ENCODE measurements around the gene SHKBP1. TPM values are rescaled to one million over a fixed set of nuclear protein-coding genes. Genes with fewer than 3 reads are reported as not detected.

SHKBP1 gene
- total and polyA plus RNA-seq, 9 of the 15 experiments (the other 6 are each of a cell fraction or from before 2014, with no cell fraction given) = 1.2 to 58.1 (median 22.3) TPM

DNA sequence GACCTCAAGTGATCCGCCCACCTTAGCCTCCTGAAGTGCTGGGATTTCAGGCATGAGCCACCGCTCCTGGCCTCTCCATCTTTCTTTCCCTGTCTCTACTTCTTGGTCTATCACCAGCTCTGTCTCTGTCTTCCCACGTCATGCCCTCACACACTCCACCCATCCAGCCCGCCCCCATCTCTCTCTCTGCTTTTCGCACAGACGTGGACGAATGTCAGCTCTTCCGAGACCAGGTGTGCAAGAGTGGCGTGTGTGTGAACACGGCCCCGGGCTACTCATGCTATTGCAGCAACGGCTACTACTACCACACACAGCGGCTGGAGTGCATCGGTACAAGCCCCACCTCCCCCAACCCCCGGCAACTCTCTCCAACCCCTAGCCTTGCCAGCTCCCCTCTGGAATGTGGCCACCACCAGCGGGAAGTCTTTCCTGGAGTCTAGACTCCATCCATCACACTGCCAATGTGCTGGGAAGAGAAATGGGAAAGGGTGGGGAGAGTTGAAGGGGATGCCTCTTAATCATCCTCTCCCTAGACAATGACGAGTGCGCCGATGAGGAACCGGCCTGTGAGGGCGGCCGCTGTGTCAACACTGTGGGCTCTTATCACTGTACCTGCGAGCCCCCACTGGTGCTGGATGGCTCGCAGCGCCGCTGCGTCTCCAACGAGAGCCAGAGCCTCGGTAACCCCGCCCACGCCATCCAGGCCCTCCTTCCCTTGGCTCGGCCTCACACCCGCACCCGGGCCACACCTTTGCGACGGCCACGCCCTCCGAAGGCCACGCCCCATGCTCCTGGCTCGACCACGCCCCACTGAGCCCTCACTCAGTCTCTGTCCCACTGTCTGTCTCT, 47.0 kb downstream of the SHKBP1 start (continued):
- TF ChIP-seq TEAD4 (IDR thresholded peaks at IDR 0.05; ENCODE audit: low read length) = peak; percentile 35
- TF ChIP-seq TEAD4 (CRISPR knock-in tag; IDR thresholded peaks at IDR 0.05; ENCODE audit: borderline replicate concordance) = no peak
- 0 out of 2 replicates have a peak, but pooled peaks have one; percentile 40 for TF ChIP-seq CBX5 (IDR thresholded peaks at IDR 0.05; ENCODE audit: borderline replicate concordance, low read depth)
- peak; percentile 42; the same call in 1 of the 2 replicates for TF ChIP-seq L3MBTL2 (IDR thresholded peaks at IDR 0.05)
- peak; percentile 21; the same call in 1 of the 2 replicates for TF ChIP-seq NR2C2 (CRISPR knock-in tag; IDR thresholded peaks at IDR 0.05)
- no peak for TF ChIP-seq NR2C2 (tag; IDR thresholded peaks at IDR 0.05)
- peak; percentile 92 for TF ChIP-seq POLR2AphosphoS2 (IDR thresholded peaks at IDR 0.05; ENCODE audit: low read length)
- TF ChIP-seq MBD2 (IDR thresholded peaks at IDR 0.05; ENCODE audit: borderline replicate concordance, low read depth) = peak; percentile 12; the same call in 1 of the 2 replicates
- TF ChIP-seq TBP (optimal IDR thresholded peaks at IDR 0.05; ENCODE audit: low read depth, low read length) = peak; percentile 51
- TF ChIP-seq, protein P1, sequence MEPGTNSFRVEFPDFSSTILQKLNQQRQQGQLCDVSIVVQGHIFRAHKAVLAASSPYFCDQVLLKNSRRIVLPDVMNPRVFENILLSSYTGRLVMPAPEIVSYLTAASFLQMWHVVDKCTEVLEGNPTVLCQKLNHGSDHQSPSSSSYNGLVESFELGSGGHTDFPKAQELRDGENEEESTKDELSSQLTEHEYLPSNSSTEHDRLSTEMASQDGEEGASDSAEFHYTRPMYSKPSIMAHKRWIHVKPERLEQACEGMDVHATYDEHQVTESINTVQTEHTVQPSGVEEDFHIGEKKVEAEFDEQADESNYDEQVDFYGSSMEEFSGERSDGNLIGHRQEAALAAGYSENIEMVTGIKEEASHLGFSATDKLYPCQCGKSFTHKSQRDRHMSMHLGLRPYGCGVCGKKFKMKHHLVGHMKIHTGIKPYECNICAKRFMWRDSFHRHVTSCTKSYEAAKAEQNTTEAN (CRISPR knock-in tag; IDR thresholded peaks at IDR 0.05) = 0 out of 2 replicates have a peak, but pooled peaks have one; percentile 72
- TF ChIP-seq, protein P2, sequence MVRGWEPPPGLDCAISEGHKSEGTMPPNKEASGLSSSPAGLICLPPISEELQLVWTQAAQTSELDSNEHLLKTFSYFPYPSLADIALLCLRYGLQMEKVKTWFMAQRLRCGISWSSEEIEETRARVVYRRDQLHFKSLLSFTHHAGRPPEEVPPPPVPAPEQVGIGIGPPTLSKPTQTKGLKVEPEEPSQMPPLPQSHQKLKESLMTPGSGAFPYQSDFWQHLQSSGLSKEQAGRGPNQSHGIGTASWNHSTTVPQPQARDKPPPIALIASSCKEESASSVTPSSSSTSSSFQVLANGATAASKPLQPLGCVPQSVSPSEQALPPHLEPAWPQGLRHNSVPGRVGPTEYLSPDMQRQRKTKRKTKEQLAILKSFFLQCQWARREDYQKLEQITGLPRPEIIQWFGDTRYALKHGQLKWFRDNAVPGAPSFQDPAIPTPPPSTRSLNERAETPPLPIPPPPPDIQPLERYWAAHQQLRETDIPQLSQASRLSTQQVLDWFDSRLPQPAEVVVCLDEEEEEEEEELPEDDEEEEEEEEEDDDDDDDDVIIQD (CRISPR knock-in tag; IDR thresholded peaks at IDR 0.05) = no peak
- TF ChIP-seq ARID1B (IDR thresholded peaks at IDR 0.05) = peak; percentile 72
- TF ChIP-seq NFATC3 (IDR thresholded peaks at IDR 0.05) = no peak
- TF ChIP-seq TOE1 (IDR thresholded peaks at IDR 0.05; ENCODE audit: borderline replicate concordance) = no peak
- 0 out of 2 replicates have a peak, but pooled peaks have one; percentile 28 for TF ChIP-seq TOE1 (CRISPR knock-in tag; IDR thresholded peaks at IDR 0.05; ENCODE audit: borderline replicate concordance, low read depth)
- TF ChIP-seq MTA3 (IDR thresholded peaks at IDR 0.05; ENCODE audit: borderline replicate concordance) = peak; percentile 71; the same call in 1 of the 2 replicates
- peak; percentile 83 for TF ChIP-seq KLF1 (tag; IDR thresholded peaks at IDR 0.05)
- TF ChIP-seq, protein P3, sequence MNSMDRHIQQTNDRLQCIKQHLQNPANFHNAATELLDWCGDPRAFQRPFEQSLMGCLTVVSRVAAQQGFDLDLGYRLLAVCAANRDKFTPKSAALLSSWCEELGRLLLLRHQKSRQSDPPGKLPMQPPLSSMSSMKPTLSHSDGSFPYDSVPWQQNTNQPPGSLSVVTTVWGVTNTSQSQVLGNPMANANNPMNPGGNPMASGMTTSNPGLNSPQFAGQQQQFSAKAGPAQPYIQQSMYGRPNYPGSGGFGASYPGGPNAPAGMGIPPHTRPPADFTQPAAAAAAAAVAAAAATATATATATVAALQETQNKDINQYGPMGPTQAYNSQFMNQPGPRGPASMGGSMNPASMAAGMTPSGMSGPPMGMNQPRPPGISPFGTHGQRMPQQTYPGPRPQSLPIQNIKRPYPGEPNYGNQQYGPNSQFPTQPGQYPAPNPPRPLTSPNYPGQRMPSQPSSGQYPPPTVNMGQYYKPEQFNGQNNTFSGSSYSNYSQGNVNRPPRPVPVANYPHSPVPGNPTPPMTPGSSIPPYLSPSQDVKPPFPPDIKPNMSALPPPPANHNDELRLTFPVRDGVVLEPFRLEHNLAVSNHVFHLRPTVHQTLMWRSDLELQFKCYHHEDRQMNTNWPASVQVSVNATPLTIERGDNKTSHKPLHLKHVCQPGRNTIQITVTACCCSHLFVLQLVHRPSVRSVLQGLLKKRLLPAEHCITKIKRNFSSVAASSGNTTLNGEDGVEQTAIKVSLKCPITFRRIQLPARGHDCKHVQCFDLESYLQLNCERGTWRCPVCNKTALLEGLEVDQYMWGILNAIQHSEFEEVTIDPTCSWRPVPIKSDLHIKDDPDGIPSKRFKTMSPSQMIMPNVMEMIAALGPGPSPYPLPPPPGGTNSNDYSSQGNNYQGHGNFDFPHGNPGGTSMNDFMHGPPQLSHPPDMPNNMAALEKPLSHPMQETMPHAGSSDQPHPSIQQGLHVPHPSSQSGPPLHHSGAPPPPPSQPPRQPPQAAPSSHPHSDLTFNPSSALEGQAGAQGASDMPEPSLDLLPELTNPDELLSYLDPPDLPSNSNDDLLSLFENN (IDR thresholded peaks at IDR 0.05; ENCODE audit: low read depth in 2 of 2, low read length in 2 of 2) = peak in 1 of 2 experiments; percentile 26; a peak in 1 of 4 replicates
- no peak for TF ChIP-seq ZNF347 (CRISPR knock-in tag; IDR thresholded peaks at IDR 0.05; ENCODE audit: low read depth)
- TF ChIP-seq, protein P4, sequence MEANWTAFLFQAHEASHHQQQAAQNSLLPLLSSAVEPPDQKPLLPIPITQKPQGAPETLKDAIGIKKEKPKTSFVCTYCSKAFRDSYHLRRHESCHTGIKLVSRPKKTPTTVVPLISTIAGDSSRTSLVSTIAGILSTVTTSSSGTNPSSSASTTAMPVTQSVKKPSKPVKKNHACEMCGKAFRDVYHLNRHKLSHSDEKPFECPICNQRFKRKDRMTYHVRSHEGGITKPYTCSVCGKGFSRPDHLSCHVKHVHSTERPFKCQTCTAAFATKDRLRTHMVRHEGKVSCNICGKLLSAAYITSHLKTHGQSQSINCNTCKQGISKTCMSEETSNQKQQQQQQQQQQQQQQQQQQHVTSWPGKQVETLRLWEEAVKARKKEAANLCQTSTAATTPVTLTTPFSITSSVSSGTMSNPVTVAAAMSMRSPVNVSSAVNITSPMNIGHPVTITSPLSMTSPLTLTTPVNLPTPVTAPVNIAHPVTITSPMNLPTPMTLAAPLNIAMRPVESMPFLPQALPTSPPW (CRISPR knock-in tag; IDR thresholded peaks at IDR 0.05) = peak; percentile 31; the same call in 1 of the 2 replicates

Measured in K562 (cell line).